ENCODE measurements around the gene EIF5. TPM values are rescaled to one million over a fixed set of nuclear protein-coding genes. Genes with fewer than 3 reads are reported as not detected.

The EIF5 gene
- total RNA-seq, 1 donor from 2014 or later, result 214 TPM

DNA sequence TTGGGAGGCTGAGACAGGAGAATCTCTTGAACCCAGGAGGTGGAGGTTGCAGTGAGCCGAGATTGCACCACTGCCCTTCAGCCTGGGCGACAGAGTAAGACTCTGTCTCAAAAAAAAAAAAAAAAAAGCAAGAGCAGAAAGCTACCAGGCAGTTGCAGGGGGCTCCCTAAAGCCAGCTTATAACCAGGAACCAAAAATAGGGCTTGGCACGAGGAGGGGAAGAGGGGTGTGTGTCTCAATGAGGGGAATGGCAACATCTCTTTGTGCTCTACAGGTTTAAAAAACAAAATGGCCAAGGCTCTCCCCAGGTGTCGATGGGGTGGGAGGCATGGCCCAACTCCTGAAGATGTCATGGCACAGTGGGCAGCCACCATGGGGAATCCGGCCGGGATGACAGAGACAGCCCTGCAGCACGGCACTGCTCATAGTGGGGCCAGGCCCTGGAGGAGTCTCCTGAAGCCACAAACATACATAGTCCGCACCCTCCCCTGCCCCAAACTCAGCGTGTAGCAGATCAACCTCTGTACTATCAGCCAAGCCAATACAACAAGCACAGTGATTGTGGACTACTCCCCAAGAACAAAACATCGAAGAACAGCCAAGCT is 16.0 kb upstream of the EIF5 start:
- H3K27me3 Mint-ChIP-seq (ENCODE audit: unreplicated experiment), result peaks cover 18% of the 10 kb centered on the region
- no peak overlapping the region for H3K4me3 Mint-ChIP-seq (ENCODE audit: unreplicated experiment)

DNA sequence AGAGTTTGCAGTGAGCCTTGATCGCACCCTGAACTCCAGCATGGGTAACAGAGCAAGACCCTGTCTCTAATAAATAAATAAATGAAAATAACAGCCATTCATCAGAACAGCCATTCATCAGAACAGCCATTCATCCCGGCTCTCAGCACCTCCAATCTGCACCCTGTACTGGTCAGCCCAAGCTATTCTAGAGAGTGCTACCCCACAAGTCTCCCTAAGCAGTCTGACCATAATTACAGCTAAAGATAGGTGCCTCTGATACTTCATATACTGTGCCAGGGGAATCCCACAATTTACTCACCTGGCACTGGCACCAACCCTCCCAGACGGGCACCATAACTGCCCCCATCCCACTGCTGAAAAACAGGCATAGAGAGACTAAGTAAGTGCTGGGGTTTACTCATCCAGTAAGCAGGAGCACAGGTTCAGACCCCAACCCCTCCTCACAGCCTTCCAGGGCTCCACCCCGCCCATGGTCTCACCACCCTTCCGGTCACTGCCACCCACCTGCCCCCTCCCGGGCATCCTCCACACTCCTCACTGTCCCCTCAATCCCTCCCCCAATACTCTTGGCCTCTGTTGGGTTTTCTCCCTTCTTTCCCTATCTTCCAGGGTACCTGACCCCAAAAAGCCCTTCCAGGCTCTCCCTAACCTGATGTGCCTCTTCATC is 15.2 kb upstream of the EIF5 start:
- DNase-seq (ENCODE audit: extremely low spot score, unreplicated experiment), result no peak
- H3K9me3 Mint-ChIP-seq (ENCODE audit: unreplicated experiment), result no peaks in the 10 kb centered on the region
- no peak overlapping the region for H3K27ac Mint-ChIP-seq (ENCODE audit: unreplicated experiment)
- H3K4me3 Mint-ChIP-seq (ENCODE audit: unreplicated experiment), result no peak overlapping the region
- no peaks in the 10 kb centered on the region for H3K4me1 Mint-ChIP-seq (ENCODE audit: unreplicated experiment)
- peaks cover 26% of the 10 kb centered on the region for H3K27me3 Mint-ChIP-seq (ENCODE audit: unreplicated experiment)
- H3K36me3 Mint-ChIP-seq (ENCODE audit: unreplicated experiment), result no peaks in the 10 kb centered on the region
- TF ChIP-seq, protein P1, sequence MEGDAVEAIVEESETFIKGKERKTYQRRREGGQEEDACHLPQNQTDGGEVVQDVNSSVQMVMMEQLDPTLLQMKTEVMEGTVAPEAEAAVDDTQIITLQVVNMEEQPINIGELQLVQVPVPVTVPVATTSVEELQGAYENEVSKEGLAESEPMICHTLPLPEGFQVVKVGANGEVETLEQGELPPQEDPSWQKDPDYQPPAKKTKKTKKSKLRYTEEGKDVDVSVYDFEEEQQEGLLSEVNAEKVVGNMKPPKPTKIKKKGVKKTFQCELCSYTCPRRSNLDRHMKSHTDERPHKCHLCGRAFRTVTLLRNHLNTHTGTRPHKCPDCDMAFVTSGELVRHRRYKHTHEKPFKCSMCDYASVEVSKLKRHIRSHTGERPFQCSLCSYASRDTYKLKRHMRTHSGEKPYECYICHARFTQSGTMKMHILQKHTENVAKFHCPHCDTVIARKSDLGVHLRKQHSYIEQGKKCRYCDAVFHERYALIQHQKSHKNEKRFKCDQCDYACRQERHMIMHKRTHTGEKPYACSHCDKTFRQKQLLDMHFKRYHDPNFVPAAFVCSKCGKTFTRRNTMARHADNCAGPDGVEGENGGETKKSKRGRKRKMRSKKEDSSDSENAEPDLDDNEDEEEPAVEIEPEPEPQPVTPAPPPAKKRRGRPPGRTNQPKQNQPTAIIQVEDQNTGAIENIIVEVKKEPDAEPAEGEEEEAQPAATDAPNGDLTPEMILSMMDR (IDR thresholded peaks at IDR 0.05), result no peak

More for the DNA sequence above, 16.0 kb upstream of the EIF5 start:
- no peaks in the 10 kb centered on the region for H3K36me3 Mint-ChIP-seq (ENCODE audit: unreplicated experiment)
- DNase-seq (ENCODE audit: extremely low spot score, unreplicated experiment), result no peak
- no peaks in the 10 kb centered on the region for H3K4me1 Mint-ChIP-seq (ENCODE audit: unreplicated experiment)
- no peak overlapping the region for H3K27ac Mint-ChIP-seq (ENCODE audit: unreplicated experiment)
- no peaks in the 10 kb centered on the region for H3K9me3 Mint-ChIP-seq (ENCODE audit: unreplicated experiment)
- TF ChIP-seq, protein P1 (IDR thresholded peaks at IDR 0.05), result no peak

DNA sequence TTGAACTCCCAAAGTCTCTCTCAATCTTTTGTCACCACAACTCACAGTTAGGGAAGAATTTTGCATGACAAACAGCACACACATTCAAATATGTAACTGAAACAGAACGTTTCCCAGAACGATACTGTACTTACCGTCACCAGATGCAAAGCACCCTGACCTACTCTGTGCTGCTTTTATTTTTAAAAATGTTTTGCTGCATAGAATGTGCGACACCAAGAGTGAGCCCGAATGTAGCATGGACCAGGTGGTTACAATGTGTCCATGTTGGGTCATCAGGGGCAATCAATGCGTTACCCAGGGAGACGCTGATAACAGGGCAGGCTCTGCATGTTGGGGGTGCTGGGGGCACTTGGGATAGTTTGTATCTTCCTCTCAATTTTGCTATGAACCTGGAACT is 14.6 kb upstream of the EIF5 start:
- TF ChIP-seq, protein P1 (IDR thresholded peaks at IDR 0.05), result no peak
- H3K4me3 Mint-ChIP-seq (ENCODE audit: unreplicated experiment), result no peak overlapping the region
- H3K27ac Mint-ChIP-seq (ENCODE audit: unreplicated experiment), result no peak overlapping the region
- DNase-seq (ENCODE audit: extremely low spot score, unreplicated experiment), result no peak
- H3K36me3 Mint-ChIP-seq (ENCODE audit: unreplicated experiment), result no peaks in the 10 kb centered on the region
- peaks cover 28% of the 10 kb centered on the region for H3K27me3 Mint-ChIP-seq (ENCODE audit: unreplicated experiment)
- no peaks in the 10 kb centered on the region for H3K9me3 Mint-ChIP-seq (ENCODE audit: unreplicated experiment)
- H3K4me1 Mint-ChIP-seq (ENCODE audit: unreplicated experiment), result no peaks in the 10 kb centered on the region

DNA sequence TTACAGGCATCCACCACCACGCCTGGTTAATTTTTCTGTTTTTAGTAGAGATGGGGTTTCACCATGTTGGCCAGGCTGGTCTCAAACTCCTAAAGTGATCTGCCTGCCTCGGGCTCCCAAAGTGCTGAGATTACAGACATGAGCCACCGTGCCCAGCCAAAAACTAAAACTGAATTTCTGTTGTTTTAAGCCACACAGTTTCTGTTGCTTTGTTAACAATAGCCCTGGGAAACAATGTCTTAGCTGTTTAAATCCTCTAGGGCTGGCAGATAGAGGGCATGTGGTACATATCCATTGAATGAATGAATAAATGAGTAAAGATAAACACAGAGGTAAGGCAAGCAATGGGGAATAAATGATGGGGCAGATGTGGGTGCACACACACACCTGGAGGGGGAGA is 8.0 kb upstream of the EIF5 start:
- H3K27ac Mint-ChIP-seq (ENCODE audit: unreplicated experiment), result no peak overlapping the region
- DNase-seq (ENCODE audit: extremely low spot score, unreplicated experiment), result no peak
- TF ChIP-seq, protein P1 (IDR thresholded peaks at IDR 0.05), result no peak
- H3K4me3 Mint-ChIP-seq (ENCODE audit: unreplicated experiment), result no peak overlapping the region
- H3K27me3 Mint-ChIP-seq (ENCODE audit: unreplicated experiment), result peaks cover 31% of the 10 kb centered on the region
- no peaks in the 10 kb centered on the region for H3K9me3 Mint-ChIP-seq (ENCODE audit: unreplicated experiment)
- no peaks in the 10 kb centered on the region for H3K36me3 Mint-ChIP-seq (ENCODE audit: unreplicated experiment)
- H3K4me1 Mint-ChIP-seq (ENCODE audit: unreplicated experiment), result no peaks in the 10 kb centered on the region

DNA sequence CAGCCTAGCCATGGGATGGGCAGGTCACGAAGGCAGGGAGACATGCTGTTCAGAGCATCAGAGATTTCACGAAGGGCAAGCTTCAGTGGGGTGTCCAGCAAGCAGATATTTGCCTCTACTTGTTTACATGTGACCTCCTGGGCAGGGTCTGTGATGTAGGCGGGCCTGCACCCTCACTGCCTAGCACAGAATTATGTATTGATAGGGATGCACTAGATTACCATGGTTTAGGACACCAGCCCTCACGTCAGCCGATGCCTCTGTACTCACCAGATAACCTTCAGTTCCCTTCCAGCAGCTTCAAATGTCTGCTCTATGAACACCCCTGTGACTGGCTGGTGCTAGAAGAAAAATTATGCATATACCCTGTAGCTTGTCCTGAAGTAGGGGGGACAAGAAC is 5.1 kb upstream of the EIF5 start:
- no peaks in the 10 kb centered on the region for H3K9me3 Mint-ChIP-seq (ENCODE audit: unreplicated experiment)
- H3K4me1 Mint-ChIP-seq (ENCODE audit: unreplicated experiment), result peaks cover 7% of the 10 kb centered on the region
- H3K36me3 Mint-ChIP-seq (ENCODE audit: unreplicated experiment), result no peaks in the 10 kb centered on the region
- no peak overlapping the region for H3K4me3 Mint-ChIP-seq (ENCODE audit: unreplicated experiment)
- peaks cover 14% of the 10 kb centered on the region for H3K27me3 Mint-ChIP-seq (ENCODE audit: unreplicated experiment)
- DNase-seq (ENCODE audit: extremely low spot score, unreplicated experiment), result no peak
- H3K27ac Mint-ChIP-seq (ENCODE audit: unreplicated experiment), result no peak overlapping the region
- TF ChIP-seq, protein P1 (IDR thresholded peaks at IDR 0.05), result no peak

Data from osteocyte (in vitro differentiated cells).